Measurements from ENCODE around the gene SDK2. TPM values are rescaled to one million over a fixed set of nuclear protein-coding genes. Genes with fewer than 3 reads are reported as not detected.

SDK2 gene
- total and polyA plus RNA-seq, 2 of the 8 experiments (the other 6 are each of a cell fraction or from before 2014, with no cell fraction given) = 3.9 to 4.1 TPM

DNA sequence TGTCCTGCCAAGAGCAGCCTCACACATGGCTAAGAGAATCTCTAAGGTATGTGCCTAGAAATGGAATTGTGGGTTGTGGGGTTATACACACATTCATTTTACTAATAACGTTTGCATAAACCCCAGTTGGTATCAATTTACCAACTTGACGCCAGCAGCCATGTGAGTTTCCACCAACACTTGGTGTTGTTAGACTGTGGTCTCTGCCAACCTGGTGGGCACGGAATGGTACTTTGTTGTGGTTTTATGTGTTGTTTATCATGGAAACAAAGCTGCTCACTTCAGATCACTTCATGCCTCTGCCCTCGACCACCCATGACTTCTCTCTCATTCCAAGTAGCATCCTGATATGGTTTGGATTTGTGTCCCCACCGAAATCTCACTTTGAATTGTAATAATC, 180.4 kb downstream of the SDK2 start:
- ChIA-PET CTCF (ENCODE audit: partially characterized antibody) (interaction anchor here (0.7 kb wide), 1 partner anchor 9 kb away, joined by 3 read pairs; no protein-coding TSS in a partner anchor), POLR2A (ENCODE audit: partially characterized antibody) (no interaction called here)
- peaks cover 5% of the 10 kb centered on the region; the same call in 1 of the 2 replicates for H3K23me2 ChIP-seq (ENCODE audit: low read depth, low read length)
- H2BK5ac ChIP-seq (ENCODE audit: low read depth, low read length) = no peak overlapping the region
- no peak overlapping the region for H3K9ac ChIP-seq (replicated peaks in 1 of 4; ENCODE audit: extremely low read depth in 1 of 4, low read depth in 3 of 4, low read length in 3 of 4)
- FAIRE-seq (no peak), DNase-seq (ENCODE audit: low read depth in 1 of 2, low spot score in 2 of 2) (no peak)
- H4K8ac ChIP-seq (ENCODE audit: extremely low read depth, insufficient read depth, low read length) = no peak overlapping the region
- no peak overlapping the region for H2BK20ac ChIP-seq (ENCODE audit: low read length)
- H2BK12ac ChIP-seq (ENCODE audit: low read depth, low read length) = no peak overlapping the region
- no peak overlapping the region for H4K91ac ChIP-seq (replicated peaks; ENCODE audit: insufficient read length, low read length)
- no peak overlapping the region for H2BK120ac ChIP-seq (replicated peaks; ENCODE audit: low read depth, low read length)
- no peak overlapping the region for H2AK5ac ChIP-seq (ENCODE audit: low read depth, low read length)
- H3K4me2 ChIP-seq (ENCODE audit: insufficient read depth in 1 of 2, low read depth in 2 of 2, low read length in 2 of 2) = no peak overlapping the region
- H3K23ac ChIP-seq (ENCODE audit: insufficient read length) = no peak overlapping the region
- no peak overlapping the region for H3K56ac ChIP-seq (replicated peaks; ENCODE audit: insufficient read length, low read depth, low read length)
- WGBS, 2 experiments (ENCODE audit: extremely low coverage in 1 of 2, insufficient coverage in 1 of 2, insufficient read length in 1 of 2, insufficient replicate concordance in 2 of 2, low coverage in 1 of 2, low lambda C conversion rate in 2 of 2, missing lambda C conversion rate in 1 of 2) = 87% methylated on average over 5 of the region's 5 CpGs; no CpG with 5 or more reads in 1 of the 2 experiments
- no peak overlapping the region for H3K4ac ChIP-seq (replicated peaks; ENCODE audit: insufficient read length, low read depth, low read length)
- H3K79me2 ChIP-seq (ENCODE audit: control insufficient read depth in 1 of 2, insufficient read depth in 2 of 2, low read length in 2 of 2) = no peaks in the 10 kb centered on the region
- no peak overlapping the region for H3K4me3 ChIP-seq (ENCODE audit: extremely low read depth in 1 of 4, insufficient read depth in 2 of 4, low read depth in 3 of 4, low read length in 4 of 4)
- no peaks in the 10 kb centered on the region for H3K36me3 ChIP-seq (ENCODE audit: control insufficient read depth in 2 of 4, insufficient read depth in 4 of 4, low read length in 3 of 4)
- no peaks in the 10 kb centered on the region; a peak in 2 of 4 replicates for H3K9me3 ChIP-seq (ENCODE audit: insufficient read depth in 2 of 2, low read depth in 1 of 2, low read length in 1 of 2)
- H3K79me1 ChIP-seq (ENCODE audit: low read depth, low read length) = no peaks in the 10 kb centered on the region
- H3K27ac ChIP-seq (ENCODE audit: low read depth, low read length) = no peak overlapping the region
- H4K5ac ChIP-seq (ENCODE audit: insufficient read length, low read depth, low read length) = no peak overlapping the region
- H2BK15ac ChIP-seq (ENCODE audit: low read length) = no peak overlapping the region
- no peak overlapping the region for H2AFZ ChIP-seq (ENCODE audit: low read length)
- H3K4me1 ChIP-seq (replicated peaks in 1 of 4; ENCODE audit: control insufficient read depth in 3 of 4, insufficient read depth in 4 of 4, low read length in 3 of 4) = 0 out of 7 replicates have a peak, but pooled peaks cover 0 to 4% (median 0%) of the 10 kb centered on the region in 4 experiments
- H3K14ac ChIP-seq (ENCODE audit: insufficient read length) = no peak overlapping the region
- H3K27me3 ChIP-seq (replicated peaks in 1 of 4; ENCODE audit: control insufficient read depth in 3 of 4, extremely low read depth in 1 of 4, insufficient read depth in 3 of 4, low read length in 3 of 4) = no peaks in the 10 kb centered on the region
- H4K20me1 ChIP-seq (replicated peaks in 1 of 2; ENCODE audit: control insufficient read depth in 1 of 2, insufficient read depth in 2 of 2, low read length in 2 of 2) = peaks cover 0 to 2% of the 10 kb centered on the region in 2 experiments
- no peak overlapping the region for H3K18ac ChIP-seq (ENCODE audit: extremely low read depth, low read length)
